HG03060 (cell line): ENCODE data around the gene JOSD2.
"Not testable (repeated sequence)": the region's sequence is repeated elsewhere in the genome, so short reads cannot be mapped to it uniquely, and the experiment has no call there.

Experiments
- ATAC-seq: cut with Tn5 transposase; IDR thresholded peaks from one replicate; pipeline ENCODE4 v1.9.1; 2021; ENCODE audit warnings: low read depth, moderate number of reproducible peaks; ENCODE audit not compliant: unreplicated experiment

The JOSD2 gene

DNA sequence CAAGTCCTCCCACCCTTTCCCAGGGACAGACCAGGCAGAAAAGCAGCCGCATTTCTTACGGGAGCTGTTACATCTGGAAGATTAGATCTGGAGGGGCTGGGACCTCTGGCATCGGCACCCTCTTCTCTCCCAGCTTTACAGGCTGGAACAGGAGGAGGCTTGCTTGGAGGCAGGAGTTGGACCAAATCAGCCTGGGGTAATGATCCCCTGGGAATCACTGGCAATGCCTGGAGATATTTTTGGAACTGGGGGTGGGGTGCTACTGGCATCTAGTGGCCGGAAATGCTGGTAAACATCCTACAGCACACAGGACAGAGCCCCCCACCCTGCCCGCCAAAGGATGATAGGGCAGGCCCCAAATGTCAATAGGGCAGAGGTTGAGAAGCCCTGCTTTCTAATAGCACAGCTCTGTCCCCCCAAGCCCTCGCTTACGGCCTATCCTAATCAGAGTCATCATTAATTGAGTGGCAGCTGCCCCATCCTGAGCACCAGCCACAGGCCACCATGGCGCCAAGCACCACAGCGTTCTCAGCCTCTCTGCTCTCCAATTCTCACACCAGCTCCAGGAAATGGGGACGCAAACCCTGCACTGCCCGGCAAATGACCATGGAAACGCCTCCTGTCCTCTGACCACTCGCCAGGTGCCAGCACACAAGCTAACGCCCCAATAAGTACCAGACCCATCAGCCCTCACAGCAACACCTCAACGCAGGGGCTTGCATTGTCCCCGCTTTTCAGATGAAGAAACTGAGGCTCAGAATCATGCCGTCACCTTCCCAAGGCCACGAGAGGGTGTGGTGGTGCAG is 36.6 kb upstream of the JOSD2 start:
- ATAC-seq = no peak

DNA sequence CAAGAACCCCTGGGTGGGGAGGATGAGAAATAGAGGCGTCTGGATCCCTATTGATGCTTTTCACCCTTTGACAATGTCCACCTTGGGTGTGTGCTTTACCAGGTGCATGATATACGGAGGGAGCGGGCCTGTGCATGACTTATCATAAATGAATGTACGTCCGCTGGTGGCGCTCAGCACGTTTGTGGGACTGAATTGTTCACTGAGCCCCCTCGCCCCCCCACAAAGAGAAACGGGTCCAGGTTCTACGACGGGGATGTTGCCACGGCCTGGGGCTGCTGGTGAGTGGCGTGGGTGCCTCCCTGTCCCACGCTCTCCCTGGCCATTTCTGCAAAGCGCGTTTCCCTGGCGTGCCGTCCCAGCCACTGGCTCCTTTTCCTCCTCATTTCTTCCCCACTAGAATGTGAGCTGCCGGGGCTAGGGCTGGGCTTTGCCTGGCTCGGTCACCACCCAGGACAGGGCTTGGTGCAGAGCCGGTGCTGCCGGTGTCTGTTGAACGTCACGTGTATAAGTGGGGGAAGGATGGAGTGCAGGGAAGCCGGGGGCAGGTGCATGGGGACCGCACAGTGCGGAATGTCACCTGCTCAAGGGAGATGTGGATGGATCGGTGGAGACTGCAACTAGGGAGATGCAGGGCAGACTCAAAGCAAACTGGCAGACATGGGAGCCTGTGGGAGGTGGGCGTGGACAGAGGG is 35.7 kb upstream of the JOSD2 start:
- ATAC-seq = no peak

DNA sequence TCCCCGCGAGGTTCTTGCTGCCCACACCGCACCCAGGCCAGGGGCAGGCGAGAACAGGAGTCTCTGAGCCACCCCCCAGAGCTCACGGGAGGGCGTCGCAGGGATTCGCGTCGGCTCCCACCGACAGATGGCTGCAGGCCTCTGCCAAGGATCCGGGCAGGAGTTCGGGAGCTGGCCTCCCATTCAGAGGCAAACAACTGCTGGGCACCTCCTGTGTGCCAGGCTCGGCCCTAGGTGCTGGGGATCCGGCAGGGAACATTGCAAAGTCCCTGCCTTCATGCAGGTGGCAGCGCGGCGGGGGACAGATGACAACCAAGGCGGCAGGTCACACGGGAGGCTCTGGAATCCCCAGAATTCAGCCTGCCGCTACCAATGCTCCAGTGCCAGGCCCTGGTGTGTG is 32.0 kb upstream of the JOSD2 start:
- no peak for ATAC-seq

DNA sequence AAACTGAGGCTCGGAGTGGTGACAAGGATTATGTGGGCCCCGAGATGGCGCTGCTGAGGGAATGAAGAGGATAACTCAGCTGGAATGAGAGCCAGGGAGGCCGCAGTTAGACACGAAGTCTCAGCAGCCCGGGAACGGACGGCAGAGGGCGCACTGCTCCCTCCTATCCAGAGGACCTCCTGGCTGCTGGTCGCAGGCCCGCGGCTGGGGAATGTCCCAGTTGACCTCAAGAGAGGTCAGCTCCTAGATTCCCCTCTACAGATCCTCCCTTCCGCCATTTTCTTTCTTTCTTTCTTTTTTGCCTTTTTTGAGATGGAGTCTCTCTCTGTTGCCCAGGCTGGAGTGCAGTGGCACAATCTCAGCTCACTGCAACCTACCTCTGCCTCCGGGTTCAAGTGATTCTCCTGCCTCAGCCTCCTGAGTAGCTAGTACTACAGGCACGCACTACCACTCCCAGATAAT is 26.8 kb upstream of the JOSD2 start:
- ATAC-seq = no peak

DNA sequence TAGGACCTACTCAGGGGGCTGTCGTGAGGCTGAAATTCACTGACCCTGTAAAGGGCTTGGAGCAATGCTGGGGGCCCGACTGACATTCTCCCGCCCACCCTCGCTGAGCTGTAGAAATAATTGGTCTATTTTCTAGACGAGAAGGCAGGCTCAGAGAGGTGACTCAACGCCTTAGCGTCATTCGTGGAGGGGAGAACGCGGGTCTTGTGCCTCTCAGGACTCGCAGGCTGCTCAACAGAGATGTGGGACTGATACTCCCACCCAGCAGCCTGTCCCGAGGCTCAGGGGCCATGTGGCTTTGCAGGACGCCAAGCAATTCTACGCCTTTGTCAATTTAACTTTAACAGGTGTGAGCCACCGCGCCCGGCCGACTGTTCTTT is 26.3 kb upstream of the JOSD2 start:
- ATAC-seq = no peak

DNA sequence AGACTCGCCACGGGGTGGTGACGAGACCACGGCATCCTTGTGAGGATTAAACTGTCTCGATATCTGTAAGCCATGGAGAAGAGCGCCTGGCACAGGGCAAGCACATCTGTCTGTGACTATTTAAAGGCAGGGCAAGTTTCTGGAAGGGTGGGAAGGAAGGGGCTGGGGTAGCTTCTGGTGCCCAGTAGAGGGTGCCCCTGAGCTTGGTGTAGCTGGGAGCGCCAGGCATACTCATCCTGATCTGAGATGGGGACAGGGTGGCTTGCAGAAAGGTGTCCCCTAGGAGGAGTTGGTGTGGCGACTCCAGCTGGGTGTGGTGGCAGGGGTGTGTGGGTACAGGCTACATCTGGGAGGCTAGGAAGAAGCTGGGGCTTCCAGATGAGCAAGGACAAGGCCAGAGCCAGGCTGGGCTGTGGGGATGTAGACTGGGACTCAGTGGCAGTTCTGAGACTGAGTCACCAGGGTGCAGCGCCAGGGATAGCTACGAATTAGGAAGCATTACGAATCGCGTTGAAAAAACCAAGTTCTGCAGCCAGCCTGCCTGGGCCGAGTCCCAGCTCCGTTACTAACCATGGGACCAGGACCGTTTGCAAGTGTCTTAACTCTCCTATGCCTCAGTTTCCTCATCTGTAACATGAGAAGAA is 25.8 kb upstream of the JOSD2 start:
- no peak for ATAC-seq

DNA sequence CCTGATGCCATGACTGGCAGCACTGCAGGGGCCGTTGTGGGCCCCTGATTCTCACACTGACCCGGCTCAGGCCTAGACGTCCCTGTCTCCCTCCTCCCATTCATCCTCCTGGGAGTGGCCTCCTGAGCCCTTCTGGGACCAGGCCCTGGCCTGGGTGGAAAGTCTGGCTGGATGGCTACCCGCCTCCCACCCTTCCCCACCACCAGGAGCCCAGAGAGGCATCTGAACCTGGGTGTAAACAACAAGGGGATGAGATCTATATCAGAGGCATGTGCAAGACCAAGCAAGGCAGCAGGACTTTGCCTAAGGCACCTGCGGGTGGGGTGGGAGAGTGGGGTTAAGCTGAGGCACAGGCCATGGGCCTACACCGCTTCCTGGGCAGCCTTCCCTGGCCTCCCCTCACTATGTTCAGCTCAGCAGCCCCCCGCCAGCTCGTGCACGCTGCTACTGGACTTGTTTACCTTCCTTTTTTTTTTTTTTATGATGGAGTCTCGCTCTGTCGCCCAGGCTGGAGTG is 24.7 kb upstream of the JOSD2 start:
- no peak for ATAC-seq

DNA sequence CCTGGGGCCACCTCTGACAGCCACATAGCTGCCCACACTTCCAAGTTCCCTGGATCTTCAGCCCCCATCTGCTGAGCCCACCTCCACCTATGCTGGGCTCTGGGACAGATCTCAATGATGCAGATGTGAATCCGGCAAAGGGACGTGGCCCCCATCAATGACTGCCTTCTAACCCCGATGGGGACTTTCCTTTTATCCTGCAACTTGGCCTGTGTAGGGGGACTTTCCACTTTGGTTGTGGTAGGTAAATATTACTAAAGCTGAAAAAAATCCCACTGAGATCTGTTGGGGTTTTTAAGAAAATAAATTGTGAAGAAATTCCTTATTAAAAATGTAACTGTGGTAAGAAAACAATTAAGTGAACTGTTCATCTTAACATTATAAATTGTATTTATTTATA is 23.5 kb upstream of the JOSD2 start:
- no peak for ATAC-seq

DNA sequence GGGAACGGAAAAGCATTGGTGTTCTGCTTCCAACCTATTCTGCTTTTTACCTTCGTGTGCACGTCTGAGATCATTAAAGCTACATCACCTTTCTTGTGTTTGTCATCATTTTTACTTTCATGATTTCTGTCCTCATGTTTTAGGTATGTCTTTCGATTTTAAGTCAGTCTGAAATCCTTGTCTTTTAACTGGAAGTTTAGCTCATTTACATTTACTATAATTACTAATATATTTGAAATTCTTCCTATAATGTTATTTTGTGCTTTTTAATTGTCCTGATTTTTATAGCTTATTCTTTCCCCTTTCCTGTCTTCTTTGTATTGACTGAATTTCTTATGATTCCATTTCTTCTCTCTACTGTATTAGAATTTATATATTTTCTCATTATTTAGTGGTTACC is 22.0 kb upstream of the JOSD2 start:
- no peak for ATAC-seq

DNA sequence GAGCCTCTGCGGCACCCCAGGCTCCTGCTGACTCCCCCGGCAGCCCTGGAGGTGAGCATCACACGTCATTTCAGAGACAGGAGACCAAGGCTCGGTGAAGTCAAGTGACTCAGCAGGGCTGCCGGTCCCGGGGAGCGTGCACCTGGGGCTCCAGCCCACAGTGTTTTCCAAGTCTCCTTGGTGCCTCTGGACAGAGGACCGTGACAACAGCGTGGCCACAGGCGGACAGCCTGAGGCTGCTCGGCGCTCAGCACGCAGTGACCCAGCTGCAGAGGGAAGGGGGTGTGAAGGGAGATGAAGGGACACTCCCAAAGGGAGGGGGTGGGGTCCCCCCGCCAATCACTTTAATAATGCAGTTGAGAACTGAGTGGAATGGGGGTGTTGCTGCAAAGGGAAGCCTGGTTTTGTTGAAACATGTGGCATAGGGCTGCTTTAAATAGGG is 20.2 kb upstream of the JOSD2 start:
- ATAC-seq = no peak

DNA sequence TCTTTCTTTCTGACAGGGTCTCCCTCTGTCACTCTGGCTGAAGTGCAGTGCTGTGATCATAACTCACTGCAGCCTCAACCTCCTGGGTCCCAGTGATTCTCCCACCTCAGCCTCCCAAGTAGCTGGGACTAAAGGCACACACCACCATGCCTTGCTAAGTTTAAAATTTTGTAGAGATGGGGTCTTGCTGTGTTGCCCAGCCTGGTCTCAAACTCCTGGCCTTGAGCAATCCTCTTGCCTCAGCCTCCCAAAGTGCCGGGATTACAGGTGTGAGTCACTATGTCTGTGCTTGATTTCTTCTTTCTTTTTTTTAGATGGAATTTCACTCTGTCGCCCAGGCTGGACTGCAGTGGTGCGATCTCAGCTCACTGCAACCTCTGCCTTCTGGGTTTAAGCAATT is 17.1 kb upstream of the JOSD2 start:
- not testable (repeated sequence) for ATAC-seq

DNA sequence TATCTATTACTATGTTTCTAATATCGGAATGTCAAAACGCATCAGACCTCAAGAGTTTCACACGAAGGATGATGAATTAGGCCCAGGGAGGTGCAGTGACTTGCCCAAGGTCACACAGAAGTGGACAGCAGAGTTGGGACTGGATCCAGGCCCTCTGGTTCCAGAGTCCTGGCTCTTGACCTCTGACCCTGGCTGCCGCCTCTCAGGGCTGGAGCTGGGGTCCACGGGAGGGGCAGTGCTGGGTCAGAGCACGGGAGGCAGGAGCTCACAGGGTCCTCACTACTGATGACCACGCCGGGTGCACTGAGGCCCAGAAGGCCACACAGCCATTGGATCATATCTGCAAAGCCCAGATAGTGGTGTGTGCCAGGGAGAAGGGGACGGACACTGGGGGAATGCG is 11.9 kb upstream of the JOSD2 start:
- ATAC-seq = no peak

DNA sequence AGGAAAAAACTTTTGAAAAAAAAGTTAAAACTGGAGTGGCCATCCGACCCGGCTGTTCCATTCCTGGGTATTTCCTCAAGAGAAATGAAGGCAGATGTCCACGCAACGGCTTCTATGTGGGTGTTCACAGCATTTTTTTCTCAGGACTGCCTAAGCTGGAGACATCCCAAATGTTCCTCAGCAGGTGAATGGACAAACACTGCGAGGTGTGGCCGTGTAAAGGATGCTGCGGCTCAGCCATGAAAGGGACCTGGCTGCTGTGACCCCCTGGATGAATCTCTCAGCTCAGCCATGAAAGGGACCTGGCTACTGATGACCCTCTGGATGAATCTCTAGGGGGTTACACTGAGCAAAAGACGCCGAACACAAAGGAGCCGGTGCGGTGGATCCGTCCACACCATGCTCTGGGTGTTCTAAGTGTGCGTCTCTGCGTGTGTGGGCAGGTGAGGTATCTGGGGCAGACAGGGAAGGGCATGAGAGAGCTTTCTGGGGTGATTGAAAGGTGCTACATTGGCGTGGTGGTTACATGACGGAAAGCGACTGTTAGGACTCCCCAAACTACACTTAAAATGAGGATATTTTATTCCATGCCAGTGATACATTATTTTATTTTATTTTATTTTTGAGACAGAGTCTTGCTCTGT is 10.0 kb upstream of the JOSD2 start:
- ATAC-seq = no peak

DNA sequence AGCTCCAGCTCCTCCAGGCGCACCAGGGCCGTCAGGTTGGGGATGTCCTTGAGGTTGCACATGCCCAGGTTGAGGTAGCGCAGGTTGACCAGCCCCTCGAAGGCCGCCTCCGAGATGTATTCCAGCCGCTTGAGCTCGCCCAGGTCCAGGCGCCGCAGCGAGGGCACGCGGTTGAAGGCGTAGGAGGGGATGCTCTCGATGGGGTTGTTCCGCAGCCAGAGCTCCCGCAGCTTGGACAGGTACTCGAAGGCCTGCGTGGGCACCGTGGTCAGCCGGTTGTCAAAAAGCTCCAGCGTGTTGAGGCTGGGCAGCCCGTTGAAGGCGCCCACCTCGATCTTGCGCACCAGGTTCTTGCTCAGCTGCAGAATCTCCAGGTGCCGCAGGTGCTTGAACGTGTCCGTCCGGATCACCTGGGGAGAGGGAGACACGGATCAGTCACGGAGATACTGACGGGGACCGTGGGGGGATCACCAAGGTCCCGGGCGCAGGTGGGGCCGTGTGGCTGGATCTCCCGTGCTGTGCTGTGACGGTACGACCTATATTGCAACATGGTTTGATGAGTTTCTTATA is 8.1 kb upstream of the JOSD2 start:
- ATAC-seq = no peak

DNA sequence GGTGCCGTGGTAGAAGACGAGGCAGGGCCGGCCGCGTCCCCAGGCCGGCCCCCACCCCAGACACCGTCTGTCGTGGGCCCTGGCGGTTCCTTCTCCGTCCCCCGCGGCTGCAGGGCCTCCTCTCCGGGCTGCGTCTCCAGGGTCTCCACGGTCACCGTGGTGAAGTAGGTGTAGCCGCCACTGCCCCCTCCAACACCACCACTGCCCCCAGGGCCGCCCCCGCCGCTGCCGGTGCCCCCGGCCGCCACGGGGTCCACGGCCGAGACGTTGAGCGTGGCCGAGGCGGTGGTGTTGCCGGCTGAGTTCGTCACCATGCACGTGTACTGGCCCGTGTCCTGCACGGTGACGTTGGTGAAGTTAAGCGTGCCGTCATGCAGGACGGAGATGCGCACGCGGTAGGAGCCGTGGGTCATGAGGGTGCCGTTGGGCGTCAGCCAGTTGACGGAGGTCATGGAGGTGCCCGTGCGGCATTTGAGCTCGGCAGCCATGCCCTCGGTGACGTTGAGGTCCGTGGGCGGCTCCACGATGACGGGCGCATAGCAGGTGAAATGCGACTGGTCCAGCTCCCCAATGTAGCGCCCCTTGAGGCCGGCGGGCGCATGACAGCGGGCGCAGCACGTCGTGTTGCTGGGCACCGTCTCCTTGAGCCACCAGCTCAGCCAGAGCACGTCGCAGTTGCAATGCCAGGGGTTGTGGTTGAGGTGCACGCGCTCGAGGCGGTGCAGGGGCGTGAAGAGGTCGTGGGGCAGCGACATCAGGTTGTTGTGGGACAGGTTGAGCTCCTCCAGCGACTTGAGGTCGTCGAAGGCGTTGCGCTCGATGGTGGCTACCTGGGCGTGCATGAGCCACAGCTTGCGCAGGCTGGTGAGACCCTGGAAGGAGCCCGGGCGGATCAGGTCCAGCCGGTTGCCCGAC is 7.4 kb upstream of the JOSD2 start:
- no peak for ATAC-seq

DNA sequence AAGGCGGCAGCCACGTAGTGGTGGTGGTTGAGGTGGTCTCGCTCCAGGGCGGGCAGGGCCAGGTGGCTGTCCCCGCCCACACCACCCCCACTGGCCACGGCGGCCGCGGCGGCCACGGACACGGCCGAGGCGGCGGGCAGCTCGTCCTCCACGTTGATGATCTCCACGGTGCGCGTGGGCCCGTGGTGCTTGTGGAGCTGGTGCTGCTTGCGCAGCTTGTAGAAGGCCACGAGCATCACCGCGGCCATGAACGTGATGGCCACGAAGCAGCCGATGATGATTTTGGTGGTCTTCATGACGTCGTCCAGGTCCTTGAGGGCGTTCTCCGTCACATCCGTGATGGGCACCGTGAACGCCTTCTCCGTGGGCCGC is 6.7 kb upstream of the JOSD2 start:
- ATAC-seq = no peak

DNA sequence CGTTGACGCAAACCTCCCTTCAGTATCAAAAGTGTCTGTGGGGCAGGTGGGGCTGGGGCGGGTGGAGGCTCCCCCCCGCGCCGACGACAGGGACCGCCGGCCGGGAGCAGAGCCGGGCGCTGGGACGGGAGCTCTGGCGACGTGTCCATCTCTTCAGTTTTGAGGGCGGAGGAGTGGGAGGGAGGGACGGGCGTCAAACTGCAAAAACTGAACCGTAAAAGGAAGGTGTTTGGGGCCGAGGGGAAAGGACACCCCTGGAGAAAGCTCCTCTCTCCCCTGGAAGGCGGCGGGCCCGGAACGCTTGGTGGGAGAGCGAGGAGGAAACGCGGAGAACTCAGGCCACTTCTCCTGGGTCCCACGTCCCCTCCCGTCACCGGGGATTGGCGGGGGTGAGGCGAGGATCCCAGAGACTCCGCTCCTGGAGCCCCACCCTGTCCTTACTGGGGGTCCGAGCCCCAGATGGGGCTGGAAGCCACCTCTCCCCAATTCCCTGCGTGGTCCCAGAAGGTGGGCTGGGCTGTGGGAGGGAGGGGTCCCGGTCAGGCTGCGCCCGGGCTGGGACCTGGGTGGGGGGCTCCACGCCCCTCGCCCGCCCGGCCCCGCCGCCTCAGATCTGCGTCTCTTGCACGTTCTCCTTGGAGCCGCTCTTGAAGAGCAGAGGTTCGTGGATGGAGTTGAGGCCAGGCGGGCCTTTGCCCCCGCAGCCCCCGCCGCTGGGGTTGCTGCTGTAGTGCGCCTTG is 6.1 kb upstream of the JOSD2 start:
- ATAC-seq = no peak

DNA sequence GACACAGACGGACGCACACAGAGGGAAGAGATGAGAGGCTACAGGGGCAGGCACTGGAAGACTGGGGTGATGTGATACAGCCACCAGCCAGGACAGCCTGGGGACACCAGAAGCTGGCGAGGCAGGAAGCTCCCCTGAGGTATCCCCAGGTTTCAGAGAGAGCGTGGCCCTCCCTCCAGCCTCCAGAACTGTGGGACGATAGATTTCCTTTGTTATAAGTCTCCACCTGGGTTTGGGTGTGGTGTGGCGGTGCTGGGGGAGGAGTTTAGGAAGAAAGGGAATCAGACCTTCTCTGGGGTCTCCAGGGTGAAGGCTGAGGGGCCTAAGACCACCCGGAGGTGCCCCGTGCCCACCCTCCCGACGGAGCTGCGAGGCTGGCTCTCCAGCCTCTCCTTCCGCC is 5.5 kb upstream of the JOSD2 start:
- ATAC-seq = no peak

DNA sequence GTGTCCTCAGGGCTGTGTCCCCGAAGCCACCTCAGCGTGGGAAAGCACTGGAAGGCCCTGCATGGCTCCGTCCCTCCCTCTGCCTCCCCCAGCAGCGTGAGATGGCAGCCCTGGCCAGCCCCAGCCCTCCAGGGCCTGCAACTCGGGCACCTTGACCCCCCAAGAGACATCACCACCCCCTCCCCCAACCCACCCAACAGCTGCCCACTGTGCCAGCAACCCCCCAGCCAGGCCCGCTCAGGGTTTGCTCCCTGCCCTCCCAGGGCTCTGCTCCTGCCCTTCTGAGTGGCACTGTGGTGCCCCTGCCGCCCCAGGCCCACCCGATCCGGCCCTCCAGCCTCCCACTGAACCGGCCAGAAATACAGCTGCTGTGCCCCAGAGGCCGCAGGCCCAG is 4.2 kb upstream of the JOSD2 start:
- ATAC-seq = no peak
